HG03342 (cell line): ENCODE results near the gene RMI2.

ENCODE experiments used
- ATAC-seq: cut with Tn5 transposase; IDR thresholded peaks from one replicate; pipeline ENCODE4 v1.9.1; 2021; ENCODE audit warnings: mild to moderate bottlenecking, moderate library complexity; ENCODE audit not compliant: unreplicated experiment

The RMI2 gene

DNA sequence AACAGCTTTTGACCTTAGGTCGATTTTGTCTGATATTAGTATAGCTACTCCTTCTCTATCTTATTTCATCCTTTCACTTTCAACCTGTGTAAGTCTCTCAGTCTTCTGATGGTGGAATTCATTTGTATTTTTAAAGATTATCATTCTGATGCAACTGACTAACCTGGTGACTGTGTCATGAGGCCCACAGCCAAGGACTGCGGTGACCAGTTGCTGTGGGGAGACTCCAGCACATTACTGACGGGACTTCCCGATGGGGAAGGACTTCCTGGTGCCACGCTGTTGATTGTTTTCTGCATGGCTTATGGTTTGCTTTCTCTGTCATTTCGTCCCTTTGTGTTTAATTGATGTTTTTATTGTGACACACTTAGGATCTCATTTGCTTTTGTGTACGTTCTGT is 34.2 kb downstream of the RMI2 start:
- peak; percentile 78 for ATAC-seq

DNA sequence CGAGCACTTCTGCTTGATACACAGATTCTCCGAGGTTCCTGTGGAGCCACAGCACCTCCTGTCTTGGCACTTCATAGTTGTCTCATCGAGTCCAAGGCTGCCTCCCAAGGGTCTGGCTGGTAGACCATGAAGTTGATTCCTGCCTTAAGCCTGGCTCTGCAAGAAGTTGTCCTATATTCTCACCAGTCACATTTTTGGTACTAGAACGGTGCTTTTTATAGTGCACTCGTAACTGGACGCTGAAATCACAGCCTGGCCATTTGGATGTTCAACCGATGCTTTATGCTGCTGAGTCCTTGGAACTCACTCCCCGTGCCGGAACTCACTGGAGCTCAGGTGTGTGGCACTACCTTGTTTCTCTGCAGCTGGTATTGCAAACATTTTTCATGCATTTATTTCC is 35.6 kb downstream of the RMI2 start:
- no peak for ATAC-seq

DNA sequence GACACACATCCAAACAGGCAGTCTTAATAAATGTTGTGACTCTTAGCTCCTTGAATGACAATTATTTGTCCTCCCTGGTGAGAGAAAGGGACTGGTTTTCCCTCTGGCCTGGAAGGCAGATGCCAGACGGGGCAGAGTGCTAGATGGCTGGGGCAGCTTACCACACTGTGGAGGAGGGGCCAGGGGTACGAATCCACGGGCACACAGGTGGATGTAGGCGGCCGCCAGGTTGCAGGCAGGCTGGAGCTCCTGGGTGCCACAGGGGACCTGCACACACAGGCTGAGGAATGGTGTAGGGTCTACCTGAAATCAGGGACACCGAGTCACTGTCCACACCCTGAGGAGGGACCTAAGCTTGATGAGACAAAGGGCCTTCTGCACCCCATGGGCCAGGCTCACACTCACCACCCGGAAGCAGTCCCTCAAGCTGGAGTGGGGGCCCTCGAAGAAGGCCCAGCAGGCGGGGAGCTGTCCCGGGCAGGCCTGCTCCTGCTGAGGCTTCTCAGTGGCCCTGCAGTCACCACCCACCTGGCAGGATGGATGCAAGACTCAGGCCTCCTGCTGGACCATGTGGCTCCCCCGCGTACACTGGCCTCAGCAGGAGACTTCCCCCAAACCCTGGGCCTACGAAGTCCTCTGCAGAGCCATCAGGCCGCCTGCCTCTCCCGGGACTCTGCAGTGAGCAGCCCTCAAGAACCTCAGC is 38.4 kb downstream of the RMI2 start:
- no peak for ATAC-seq

DNA sequence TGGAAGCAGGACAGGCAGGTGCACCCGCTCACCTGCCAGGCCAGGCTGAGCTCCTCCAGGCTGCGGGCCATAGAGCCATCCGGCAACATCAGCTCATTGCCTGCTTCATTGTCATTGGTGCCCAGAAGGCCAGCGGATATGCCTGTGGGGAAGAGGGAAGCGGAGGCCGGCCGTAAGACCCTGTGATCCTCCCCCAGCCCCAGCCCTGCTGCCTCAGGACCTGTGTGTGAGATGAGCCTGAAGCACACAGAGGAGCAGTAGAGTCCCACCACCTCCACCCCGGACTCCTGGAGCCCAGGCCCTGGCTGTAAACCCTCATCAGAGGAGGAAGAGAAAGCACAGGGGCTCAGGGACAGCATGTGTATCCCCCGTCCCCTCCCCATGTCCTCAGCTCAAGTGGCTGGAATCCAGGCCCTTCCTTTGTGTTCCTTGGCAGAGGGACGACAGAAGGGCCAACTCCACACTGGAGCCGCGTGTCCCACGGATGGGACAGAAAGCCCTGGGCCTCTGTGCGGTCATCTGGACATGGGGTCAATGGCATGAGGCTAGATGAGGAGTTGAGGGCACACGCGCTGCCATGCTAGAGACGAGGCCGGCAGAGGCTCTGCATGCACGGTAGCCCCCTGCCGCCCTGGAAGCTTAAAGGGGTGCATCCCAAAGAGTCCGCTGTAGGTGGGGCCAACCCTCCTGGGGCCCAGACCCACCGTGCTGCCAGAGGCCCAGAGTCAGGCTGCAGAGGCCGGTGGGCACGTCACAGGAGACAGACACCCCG is 39.1 kb downstream of the RMI2 start:
- no peak for ATAC-seq

DNA sequence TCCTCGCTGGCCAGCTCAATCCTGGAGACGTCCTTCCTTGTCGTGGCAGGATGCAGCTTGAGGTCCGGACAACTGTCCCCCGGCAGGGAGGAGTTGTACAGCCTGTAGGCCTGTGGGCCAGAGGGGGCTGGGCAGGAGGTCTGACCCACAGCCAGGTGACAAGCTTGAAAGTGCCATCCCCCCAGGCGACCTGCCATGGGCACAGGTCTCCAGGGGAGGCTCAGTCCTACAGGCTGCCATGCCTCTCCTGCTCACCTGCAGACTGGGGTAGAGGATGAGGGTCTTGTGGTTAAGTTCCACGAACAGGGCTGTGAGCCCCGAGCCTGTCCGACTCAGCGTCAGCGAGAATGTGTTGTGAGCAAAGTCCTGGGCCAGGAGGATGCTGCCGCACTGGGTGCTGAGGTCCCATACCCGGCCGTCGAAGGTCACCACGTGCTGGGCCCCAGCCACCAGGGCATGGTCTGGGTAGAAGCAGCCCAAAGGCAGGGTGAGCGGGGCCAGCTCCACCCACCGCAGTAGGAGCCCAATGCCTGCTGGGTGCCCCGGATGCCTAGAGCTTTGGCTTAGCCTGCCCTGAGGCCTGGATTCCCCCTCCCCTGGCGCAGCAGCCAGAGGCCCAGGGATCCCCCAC is 39.8 kb downstream of the RMI2 start:
- ATAC-seq = no peak

DNA sequence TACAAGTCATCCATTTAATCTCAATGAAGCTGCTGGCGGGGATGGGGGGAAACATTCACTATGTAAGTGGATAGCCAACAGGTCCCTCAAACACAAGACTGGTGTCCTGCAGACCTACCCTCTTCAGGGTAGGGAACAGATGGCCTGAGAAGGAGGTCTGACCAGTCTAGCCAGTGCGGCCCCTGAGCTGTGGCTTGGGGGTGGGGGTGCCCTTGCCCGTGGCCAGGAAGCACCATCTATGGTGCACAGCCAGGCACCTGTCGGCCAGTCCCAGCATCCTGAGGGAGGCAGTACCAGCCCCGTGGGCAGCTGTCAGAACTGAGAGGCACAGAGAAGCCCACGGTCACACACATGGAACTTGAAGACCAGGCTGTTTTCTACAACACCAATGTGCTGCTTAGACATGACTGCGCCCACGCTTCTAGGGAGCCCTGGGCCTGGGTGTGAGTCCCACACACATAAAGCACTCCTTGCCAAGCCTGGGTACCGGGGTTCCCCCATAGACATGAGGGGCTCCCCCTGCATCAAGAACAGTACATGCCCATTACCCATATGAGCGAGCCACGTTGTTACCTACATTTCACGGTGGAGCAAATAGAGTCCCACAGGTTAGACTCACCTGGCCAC is 40.9 kb downstream of the RMI2 start:
- no peak for ATAC-seq

DNA sequence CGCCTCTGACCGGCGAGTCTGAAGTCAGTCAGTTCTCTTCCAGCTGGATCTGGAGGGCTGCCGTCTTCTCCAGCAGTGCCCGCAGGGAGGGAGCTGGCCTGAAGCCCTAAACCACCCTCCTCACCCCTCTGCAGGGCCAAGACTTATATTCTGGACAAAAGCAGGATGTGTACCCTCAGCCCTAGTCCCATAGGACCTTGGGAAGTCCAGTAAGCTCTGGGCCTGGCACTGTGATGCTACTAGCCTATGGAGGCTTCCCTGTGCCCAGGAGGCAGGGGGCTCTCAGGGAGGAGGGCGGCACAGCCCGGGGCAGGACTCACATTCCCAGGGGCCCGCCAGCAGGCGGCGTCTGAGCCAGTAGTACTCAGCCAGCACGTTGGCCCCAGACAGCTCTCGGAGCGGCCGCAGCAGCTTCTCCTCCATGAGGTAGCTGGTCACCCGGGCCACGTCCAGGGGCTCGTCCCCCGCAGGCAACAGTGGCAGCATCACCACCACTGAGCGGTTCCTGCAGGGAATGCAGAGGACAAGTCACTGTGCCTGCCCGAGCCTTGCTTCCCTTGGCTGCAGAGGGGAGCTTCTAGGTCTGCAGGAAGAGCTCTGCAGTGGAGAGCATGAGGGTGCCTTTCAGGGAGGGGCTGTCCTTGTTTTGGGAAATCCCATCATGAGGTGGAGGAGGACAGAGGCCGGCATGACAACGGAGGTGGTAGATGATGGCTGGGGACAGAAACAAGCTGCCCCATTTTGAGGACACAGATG is 41.7 kb downstream of the RMI2 start:
- ATAC-seq = no peak

DNA sequence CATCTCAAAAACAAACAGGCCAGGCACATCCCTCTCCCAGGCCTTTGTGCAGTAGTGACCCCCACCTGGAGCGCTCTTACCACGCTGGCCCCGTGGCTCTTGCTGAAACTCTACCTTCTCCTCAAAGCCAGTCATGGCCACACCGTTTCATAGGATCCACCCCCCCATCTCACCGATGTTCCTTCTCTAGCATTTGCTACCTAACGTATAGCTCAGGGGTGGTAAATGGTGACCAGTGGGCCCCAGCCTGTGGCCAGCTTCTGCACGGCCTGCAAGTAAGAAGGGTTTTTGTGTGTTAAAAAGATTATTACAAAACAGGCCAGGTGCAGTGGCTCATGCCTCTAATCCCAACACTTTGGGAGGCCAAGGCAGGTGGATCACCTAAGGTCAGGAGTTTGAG is 43.8 kb downstream of the RMI2 start:
- no peak for ATAC-seq

DNA sequence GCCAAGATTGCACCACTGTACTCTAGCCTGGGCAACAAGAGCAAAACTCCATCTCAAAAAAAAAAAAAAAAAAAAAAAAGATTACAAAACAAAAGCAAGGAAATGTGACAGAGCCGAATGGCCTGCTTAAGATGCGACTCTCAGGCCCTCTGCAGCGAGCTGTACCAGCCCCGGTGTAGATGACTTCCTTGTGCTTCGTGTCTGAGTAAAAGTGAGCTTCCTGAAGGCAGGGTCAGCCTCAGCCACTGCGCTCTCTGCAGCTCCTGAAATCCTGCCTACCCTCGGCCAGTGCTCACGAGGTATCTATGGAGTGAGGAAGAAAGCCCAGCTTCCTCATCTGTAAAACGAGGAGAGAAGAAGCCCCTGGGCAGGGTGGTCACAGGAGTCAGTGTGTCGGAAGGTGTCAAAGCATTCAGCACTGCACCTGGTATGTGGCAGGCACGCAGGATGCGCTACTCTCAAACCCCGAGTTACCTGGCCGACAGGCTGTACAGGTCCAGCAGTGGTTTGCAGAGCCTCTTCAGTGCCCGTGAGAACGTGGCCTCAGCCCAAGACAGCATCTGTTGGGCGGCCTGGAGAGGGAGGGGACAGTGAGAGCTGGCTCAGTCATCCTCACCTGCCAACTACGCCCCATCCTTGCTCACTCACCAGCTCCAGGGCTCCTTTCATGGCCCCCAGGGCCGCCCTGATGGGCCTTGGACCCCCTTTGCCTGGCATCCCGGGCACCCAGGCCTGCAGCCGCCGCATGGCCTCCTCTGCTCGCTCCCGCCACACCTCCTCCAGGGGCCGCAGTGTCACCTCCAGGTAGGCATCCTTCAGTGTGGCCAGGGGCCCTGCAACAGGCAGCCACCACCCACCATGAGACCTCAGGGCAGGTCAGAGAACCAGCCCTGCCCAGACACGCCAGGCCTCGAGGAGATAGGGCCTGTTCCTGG is 44.6 kb downstream of the RMI2 start:
- no peak for ATAC-seq

DNA sequence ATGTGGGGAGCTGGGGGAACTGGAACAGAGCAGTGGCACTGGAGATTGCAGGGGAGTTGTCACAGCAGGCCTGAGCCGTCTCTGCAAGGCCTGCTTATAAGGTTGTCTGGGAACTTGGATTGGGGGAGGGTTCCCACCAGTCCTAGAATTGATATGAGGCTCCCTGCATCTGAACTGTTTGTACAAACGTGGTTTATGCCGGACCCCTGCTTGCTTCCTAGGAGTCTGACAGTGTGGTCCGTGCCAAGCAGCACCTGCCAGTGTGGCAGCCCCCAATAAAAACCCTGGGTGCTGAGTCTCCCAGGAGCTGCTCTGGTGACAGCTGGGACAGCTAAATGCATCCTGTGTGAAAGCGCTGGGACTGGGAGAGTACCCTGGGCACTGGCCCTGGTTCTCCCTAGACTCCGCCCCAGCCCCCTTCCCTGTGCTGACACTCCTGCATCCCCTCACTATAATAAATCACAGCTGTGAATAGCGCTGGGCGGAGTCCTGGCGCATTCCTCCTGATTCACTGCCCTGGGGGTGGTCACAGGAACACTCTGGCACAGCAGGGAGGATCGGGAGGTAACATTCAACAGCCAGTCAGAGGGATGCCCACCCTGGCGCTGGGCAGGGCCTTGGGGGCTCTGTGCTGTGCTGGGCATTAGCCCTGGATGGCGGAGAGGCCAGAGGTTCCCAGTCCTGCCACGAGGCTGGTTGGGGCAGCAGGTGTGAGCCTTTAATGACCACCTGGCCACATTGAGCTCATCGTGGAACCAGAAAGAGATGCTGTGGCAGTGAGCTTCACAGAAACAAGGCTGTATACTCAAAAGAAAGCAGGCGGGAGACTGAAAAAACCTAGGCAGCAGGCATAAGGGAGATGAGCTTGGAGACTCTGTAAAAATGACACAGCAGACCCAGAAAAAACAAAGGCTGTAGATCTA is 45.6 kb downstream of the RMI2 start:
- ATAC-seq = no peak

DNA sequence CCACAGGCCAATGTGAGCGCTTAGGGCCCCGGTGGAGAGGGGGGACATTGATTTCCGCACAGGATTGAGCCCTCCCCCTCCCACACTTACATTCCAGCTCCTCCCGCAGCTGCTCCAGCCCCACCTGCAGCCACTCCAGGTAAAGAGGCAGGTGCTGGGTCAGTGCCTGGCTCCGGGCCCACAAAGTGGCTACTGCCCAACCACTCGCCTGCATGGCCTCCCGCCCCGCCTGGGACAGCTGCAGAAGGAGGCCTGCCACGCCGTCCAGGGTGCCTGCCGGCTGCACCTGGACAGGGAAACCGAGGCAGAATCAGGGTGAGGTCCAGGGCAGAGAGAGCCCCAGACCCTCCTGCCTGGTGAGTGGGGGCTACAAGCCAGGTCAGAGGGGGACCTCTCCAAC is 46.3 kb downstream of the RMI2 start:
- no peak for ATAC-seq

DNA sequence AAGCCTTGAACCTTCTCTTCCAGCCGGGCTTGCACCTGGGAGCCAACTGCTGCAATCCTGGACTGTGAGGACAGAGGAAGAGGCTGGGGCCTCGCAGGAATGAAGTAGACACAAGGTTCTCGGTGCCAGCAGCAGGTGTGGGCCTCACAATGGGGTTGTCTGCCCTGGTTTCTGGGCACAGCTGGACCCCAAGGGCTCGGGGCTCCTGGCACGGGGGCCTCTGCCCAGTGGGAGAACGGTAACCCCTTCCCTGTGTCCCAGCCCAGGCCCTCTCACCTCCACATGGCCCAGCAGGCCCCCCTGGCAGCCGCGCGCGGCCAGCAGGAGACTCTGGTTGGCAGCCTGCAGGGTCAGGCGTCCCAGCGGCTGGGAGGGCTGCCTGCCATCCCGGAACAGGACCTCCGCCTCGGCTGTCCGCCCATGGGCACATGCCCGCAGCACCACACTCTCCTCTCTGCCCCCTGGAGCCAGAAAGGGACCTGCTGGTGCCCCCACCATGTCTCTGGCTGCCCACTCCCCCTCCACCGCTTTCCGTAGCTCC is 46.9 kb downstream of the RMI2 start:
- ATAC-seq = no peak

DNA sequence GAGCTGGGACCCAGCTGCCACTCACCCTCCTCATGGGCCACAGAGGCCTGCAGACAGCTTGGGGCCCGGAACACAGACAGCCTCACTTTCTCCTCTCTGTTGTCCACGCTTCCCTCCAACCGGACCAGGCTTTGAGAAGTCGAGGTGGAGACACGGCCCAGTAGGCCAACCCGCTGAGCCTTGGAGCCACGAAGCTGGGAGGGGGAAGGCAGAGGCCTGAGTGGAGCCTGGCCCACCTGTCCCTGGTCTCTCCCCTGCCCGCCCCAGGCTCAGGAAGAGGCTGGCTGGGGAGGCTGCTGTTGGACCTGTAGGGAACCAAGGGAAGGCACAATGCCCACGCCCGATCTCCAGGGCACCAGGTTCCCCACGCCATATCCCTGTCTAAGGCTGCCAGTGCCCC is 48.1 kb downstream of the RMI2 start:
- ATAC-seq = no peak

DNA sequence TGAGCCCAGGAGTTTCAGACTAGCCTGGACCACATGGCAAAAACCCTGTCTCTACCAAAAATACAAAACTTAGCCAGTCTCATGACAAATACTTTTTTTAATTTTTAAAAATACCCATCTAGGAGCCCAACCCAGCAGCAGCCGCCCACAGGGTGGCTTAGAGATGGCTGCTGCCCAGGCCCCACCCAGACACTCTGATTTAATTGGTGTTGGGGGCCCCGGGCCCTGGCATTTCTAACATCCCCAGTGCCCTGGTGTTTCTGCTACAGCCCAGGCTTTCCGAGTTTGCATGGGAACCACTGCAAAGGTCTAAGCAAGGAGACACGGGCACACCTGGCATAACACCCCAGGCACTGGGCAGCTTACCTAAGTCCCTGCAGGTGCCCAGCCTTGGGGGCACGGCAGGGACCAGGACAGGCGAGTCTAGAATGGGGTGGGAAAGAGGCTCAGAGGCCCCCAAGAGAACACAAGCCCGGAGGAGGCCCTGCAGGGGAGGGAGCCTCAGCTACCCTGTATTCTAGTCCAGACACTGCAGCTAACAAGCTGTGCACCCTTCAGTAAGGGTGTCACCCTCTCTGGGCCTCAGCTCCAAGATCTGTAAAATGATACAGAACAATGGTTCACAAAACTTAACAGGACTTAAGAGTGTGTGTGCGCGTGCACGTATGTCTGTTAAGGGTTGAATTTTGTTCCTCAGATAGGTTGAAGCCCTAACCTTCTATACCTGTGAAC is 48.8 kb downstream of the RMI2 start:
- ATAC-seq = no peak

DNA sequence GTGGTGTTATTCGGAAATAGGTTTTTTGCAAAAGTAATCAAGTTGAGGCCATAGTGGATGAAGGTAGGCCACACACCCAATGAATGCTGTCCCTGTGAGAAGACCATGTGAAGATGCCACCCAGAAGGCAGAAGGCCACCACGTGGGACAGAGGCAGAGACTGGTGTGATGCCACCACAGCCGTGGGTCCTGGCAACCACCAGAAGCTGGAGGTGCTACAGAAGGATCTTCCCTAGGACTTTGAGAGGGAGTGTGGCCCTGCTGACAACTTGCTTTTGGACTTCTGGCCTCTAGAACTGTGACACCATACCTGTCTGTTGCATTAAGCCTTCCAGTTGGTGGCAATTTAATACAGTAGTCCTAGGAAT is 49.3 kb downstream of the RMI2 start:
- ATAC-seq = no peak

DNA sequence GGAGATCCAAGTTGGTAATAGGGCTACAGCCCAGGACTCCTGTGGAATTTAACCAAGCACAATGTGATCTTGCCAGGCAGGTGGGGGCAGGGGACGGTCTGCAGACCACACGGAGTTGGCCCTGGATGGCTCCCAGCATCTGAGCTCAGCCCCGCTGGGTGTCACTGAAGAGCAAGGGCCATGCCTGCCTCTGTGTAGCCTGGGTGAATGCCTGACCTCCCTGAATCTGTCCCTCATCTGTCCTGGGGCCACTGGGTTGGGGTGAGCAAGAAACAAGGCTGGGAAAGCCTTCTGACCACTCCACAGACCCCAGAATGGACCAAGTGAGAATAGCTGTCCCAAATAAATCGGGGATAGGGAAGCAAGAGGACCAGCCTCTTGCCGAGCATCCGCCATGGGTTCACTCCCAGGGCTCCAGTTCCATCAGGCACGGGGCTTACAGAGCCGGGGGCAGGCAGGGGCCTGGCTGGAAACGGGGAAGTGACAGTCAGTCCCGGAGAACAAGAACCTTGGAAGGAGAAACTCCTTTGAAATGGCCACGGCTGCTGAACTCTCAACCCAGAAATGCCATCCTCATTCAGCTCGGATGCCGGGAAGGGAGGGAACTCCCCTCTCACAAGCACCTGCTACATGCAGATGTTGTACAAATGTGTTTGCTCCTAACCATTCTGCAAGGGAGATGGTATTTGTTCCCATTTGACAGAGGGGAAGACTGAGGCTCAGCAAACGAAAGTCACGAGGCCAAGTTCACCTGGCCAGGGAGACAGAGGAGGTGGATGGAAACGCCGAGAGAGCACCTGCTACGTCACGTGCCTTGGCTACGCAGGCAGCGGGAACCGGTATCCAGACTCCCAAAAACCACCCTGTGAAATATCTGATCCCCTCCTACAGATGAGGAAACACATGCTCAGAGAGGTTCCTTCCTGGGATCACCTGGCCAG is 50.0 kb downstream of the RMI2 start:
- ATAC-seq = no peak

DNA sequence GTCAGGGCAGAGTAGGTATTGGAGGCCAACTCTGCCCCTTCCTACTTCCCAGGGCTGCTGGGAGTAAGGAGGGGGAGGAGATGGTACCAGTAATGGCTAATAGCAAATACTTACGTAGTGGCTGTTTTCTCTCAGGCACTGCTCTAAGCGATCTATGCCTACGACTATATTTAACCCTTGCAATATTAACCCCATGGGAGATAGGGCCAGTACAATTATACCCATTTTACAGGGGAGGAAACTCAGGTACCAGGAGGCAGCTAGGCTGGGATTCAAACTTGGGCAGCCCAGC is 50.6 kb downstream of the RMI2 start:
- no peak for ATAC-seq
